Measurements from ENCODE around the gene NELL2. TPM values are rescaled to one million over a fixed set of nuclear protein-coding genes. Genes with fewer than 3 reads are reported as not detected.

Gene NELL2
- total and polyA plus RNA-seq, 8 donors: 0.50 to 133 (median 3.1) TPM

DNA sequence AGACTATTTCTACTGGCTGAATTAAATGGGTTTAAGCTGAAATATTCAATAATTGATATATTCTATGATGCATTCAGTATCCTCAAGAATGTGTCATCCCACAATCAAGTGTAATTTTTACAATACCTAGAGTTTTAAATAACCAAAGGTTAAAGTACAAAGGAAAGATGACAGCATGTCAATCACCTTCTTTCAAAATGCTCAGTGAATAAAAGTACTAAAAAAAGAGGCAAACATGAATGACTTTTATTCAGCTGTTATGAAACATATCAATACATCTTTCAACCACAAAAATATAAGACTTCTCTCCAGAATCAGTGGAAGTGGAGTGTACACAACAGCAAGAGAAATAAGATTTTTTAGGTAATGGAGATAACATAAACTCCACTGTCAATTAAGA, 72.0 kb downstream of the NELL2 start:
- H3K27me3 ChIP-seq: no peaks in the 10 kb centered on the region
- H3K27ac ChIP-seq: no peak overlapping the region
- no peaks in the 10 kb centered on the region for H3K36me3 ChIP-seq
- H3K4me1 ChIP-seq: no peaks in the 10 kb centered on the region
- intact Hi-C loops (cut with DNase I; ENCODE audit: low total_unique reads): no loop called here
- H3K4me3 ChIP-seq: no peak overlapping the region
- no peak for DNase-seq
- TF ChIP-seq POLR2AphosphoS5 (IDR thresholded peaks at IDR 0.05) (no peak), EP300 (IDR thresholded peaks at IDR 0.05) (no peak), POLR2A (IDR thresholded peaks at IDR 0.05) (no peak)
- TF ChIP-seq, protein P1, sequence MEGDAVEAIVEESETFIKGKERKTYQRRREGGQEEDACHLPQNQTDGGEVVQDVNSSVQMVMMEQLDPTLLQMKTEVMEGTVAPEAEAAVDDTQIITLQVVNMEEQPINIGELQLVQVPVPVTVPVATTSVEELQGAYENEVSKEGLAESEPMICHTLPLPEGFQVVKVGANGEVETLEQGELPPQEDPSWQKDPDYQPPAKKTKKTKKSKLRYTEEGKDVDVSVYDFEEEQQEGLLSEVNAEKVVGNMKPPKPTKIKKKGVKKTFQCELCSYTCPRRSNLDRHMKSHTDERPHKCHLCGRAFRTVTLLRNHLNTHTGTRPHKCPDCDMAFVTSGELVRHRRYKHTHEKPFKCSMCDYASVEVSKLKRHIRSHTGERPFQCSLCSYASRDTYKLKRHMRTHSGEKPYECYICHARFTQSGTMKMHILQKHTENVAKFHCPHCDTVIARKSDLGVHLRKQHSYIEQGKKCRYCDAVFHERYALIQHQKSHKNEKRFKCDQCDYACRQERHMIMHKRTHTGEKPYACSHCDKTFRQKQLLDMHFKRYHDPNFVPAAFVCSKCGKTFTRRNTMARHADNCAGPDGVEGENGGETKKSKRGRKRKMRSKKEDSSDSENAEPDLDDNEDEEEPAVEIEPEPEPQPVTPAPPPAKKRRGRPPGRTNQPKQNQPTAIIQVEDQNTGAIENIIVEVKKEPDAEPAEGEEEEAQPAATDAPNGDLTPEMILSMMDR (IDR thresholded peaks at IDR 0.05): no peak
- H3K9me3 ChIP-seq: no peaks in the 10 kb centered on the region

DNA sequence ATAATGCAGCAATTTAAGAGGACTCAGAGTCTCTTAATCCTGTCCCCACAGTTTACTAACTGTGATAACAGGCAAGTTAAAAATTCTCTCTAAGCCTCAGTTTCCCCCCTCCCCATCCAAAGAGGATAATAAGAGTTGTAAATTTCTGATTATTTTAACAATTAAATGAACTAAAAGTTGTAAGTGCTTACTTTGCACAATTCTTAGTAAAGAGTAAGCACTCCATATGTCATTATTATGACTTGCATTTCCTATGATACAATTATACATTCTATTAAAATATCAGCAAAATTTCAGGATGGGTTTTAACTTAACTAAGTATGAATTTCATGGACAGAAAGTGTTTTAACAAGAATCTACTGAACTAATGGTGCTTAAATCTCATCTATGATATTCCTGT, 80.1 kb downstream of the NELL2 start:
- Histone ChIP-seq H3K4me1 (no peaks in the 10 kb centered on the region), H3K36me3 (no peaks in the 10 kb centered on the region), H3K4me3 (no peak overlapping the region), H3K27ac (no peak overlapping the region), H3K27me3 (no peaks in the 10 kb centered on the region), H3K9me3 (peaks cover 0 to 10% (median 0%) of the 10 kb centered on the region in 4 donors)
- intact Hi-C loops (cut with DNase I; ENCODE audit: low total_unique reads): no loop called here
- no peak for DNase-seq
- no peak for TF ChIP-seq POLR2A (IDR thresholded peaks at IDR 0.05)
- no peak for TF ChIP-seq POLR2AphosphoS5 (IDR thresholded peaks at IDR 0.05)
- TF ChIP-seq EP300 (IDR thresholded peaks at IDR 0.05): no peak
- TF ChIP-seq, protein P1 (IDR thresholded peaks at IDR 0.05): no peak

DNA sequence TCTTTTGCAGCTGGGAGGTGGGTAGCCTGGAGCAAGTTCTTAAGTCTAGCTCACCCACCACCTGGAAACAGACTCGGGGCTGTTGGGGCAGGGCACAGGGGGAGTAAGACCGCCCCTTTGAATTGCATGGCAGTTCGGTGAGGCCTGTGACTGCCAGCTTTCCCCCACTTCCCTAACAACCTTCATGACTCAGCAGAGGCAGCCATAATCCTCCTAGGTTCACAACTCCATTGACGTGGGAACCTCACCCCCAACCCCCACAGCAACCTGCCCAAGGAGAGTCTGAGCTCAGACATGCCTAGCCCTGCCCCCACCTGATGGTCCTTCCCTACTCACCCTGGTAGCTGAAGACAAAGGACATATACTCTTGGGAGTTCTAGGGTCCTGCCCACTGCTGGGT, 87.4 kb downstream of the NELL2 start:
- no peaks in the 10 kb centered on the region for H3K27me3 ChIP-seq
- 79 to 88% (median 79%) methylated on average over 4 of the region's 4 CpGs for WGBS, 5 donors
- no peak overlapping the region for H3K27ac ChIP-seq
- no peaks in the 10 kb centered on the region for H3K36me3 ChIP-seq
- peaks cover 0 to 10% (median 0%) of the 10 kb centered on the region in 4 donors for H3K9me3 ChIP-seq
- intact Hi-C loops (cut with DNase I; ENCODE audit: low total_unique reads): no loop called here
- H3K4me1 ChIP-seq: no peaks in the 10 kb centered on the region
- TF ChIP-seq POLR2A (IDR thresholded peaks at IDR 0.05) (no peak), EP300 (IDR thresholded peaks at IDR 0.05) (no peak), POLR2AphosphoS5 (IDR thresholded peaks at IDR 0.05) (no peak)
- TF ChIP-seq, protein P1 (IDR thresholded peaks at IDR 0.05): no peak
- no peak overlapping the region for H3K4me3 ChIP-seq
- no peak for DNase-seq

DNA sequence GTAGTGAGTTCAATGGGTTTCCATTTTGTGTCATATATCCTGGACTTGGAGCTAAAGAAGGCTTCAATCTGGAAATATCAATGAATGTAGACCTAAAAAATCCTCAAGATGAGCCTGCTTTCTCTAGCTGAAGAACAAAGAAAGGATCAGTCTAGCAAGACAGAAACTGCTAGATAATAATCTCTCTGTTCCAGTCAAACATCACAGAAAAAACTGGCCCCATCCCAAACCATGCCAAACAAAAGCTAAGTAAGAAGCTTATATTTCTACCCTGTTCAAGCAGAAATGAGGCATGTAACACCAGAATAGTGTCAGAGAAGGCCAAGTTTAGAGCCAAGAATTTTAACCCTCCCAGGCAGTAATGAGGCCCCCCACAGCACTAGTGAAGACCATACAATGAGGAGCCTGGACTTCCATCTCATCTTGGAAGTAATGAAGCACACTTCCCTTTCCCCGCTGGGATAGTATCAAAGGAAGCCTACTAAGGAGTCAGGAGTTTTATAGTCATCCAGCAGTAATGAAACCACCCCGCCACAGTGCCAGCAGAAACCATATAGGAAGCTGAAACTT, 95.8 kb downstream of the NELL2 start:
- Histone ChIP-seq H3K36me3 (no peaks in the 10 kb centered on the region), H3K4me1 (no peaks in the 10 kb centered on the region), H3K4me3 (no peak overlapping the region), H3K27me3 (no peaks in the 10 kb centered on the region), H3K9me3 (no peaks in the 10 kb centered on the region), H3K27ac (no peak overlapping the region)
- intact Hi-C loops (cut with DNase I; ENCODE audit: low total_unique reads): no loop called here
- 83 to 92% (median 85%) methylated on average over 2 of the region's 2 CpGs for WGBS, 5 donors
- DNase-seq: no peak
- TF ChIP-seq, protein P1 (IDR thresholded peaks at IDR 0.05): no peak
- TF ChIP-seq POLR2A (IDR thresholded peaks at IDR 0.05): no peak
- no peak for TF ChIP-seq POLR2AphosphoS5 (IDR thresholded peaks at IDR 0.05)
- TF ChIP-seq EP300 (IDR thresholded peaks at IDR 0.05): no peak

Data from stomach (tissue), 9 donors.